Measurements from ENCODE around the gene EOMES. TPM values are rescaled to one million over a fixed set of nuclear protein-coding genes. Genes with fewer than 3 reads are reported as not detected.

EOMES gene
- total and polyA plus RNA-seq, 2 donors (not counting 3 experiments of a cell fraction or from before 2014, with no cell fraction given): not detected

- ChIA-PET POLR2A (no interaction called here), CTCF (interaction anchor here (1.2 to 2.8 kb wide), 2 partner anchors 10 to 13 kb away, joined by 4 to 11 read pairs; no protein-coding TSS in a partner anchor)
- Histone ChIP-seq H3K36me3 (ENCODE audit: control insufficient read depth in 2 of 2, extremely low read depth in 1 of 2, insufficient read depth in 2 of 2, low read length in 2 of 2) (no peaks in the 10 kb centered on the region), H2AFZ (ENCODE audit: low read depth, low read length) (no peak overlapping the region), H3K9ac (replicated peaks; ENCODE audit: extremely low read depth, insufficient read depth, low read length) (no peak overlapping the region), H3K4me2 (ENCODE audit: insufficient read depth, low read length) (no peak overlapping the region), H3K27me3 (ENCODE audit: control insufficient read depth in 2 of 2, insufficient read depth in 2 of 2, low read length in 2 of 2) (no peaks in the 10 kb centered on the region), H3K9me1 (replicated peaks; ENCODE audit: control insufficient read depth, extremely low read depth, insufficient read depth, low read length) (no peaks in the 10 kb centered on the region), H4K20me1 (replicated peaks; ENCODE audit: control insufficient read depth, extremely low read depth, insufficient read depth, low read length) (no peaks in the 10 kb centered on the region), H3K27ac (ENCODE audit: insufficient read depth, low read depth, low read length) (no peak overlapping the region), H3K79me2 (ENCODE audit: control insufficient read depth, insufficient read depth, low read length) (no peaks in the 10 kb centered on the region), H3K4me3 (replicated peaks in 1 of 3; ENCODE audit: insufficient read depth in 1 of 3, low read depth in 1 of 3, low read length in 3 of 3) (no peak overlapping the region), H3K4me1 (ENCODE audit: control insufficient read depth, extremely low read depth, insufficient read depth, low read length) (no peaks in the 10 kb centered on the region), H3K9me3 (replicated peaks; ENCODE audit: control insufficient read depth, insufficient read depth, low read length) (no peaks in the 10 kb centered on the region)
- no peak for FAIRE-seq
- BruUV-seq (replicated peaks): no TSS peak
- TF ChIP-seq POLR2A (IDR thresholded peaks at IDR 0.05; ENCODE audit: low read depth, low read length) (no peak), JUN (IDR thresholded peaks at IDR 0.05; ENCODE audit: borderline replicate concordance, insufficient read depth, insufficient read length, low read depth) (no peak), GATA2 (IDR thresholded peaks at IDR 0.05; ENCODE audit: insufficient read depth, insufficient read length, low read depth, low read length) (no peak), CTCF (IDR thresholded peaks at IDR 0.05; ENCODE audit: extremely low read depth in 1 of 2, insufficient read depth in 1 of 2, low read depth in 1 of 2, low read length in 2 of 2) (no peak), FOS (IDR thresholded peaks at IDR 0.05; ENCODE audit: borderline replicate concordance, insufficient read depth, low read length) (no peak), POLR2AphosphoS5 (IDR thresholded peaks at IDR 0.05; ENCODE audit: insufficient read depth, low read depth, low read length) (no peak), MYC (IDR thresholded peaks at IDR 0.05; ENCODE audit: low read depth, low read length) (no peak), EZH2 (IDR thresholded peaks at IDR 0.05; ENCODE audit: borderline replicate concordance, low read depth, low read length, severe bottlenecking) (no peak)
- TF ChIP-seq, protein P1, sequence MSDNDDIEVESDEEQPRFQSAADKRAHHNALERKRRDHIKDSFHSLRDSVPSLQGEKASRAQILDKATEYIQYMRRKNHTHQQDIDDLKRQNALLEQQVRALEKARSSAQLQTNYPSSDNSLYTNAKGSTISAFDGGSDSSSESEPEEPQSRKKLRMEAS (IDR thresholded peaks at IDR 0.05; ENCODE audit: insufficient read depth, insufficient read length): no peak
- intact Hi-C loops (cut with micrococcal nuclease): no loop called here
- no peak for DNase-seq (ENCODE audit: low read depth, low spot score)
- dilution Hi-C loops (cut with MboI; ENCODE audit: extremely low pct_ligation_motif_present, low sequenced_read_pairs): no loop called here
Observed at GRCh38 chr3:27671101-27671500, 51.0 kb downstream of the EOMES start.

Data from endothelial cell of umbilical vein (primary cell).